WERI-Rb-1 (cell line): Measurements from ENCODE around the gene SP2.
"Not testable (repeated sequence)": the region's sequence is repeated elsewhere in the genome, so short reads cannot be mapped to it uniquely, and the experiment has no call there.

Experiments used
- DNase-seq: peaks from one replicate; pipeline ENCODE4 v3.0.0-alpha.2; 2020
- H3K27ac ChIP-seq: fragments of 250-450 bp; sonication (Bioruptor Pico); 2 replicates; pipeline ENCODE4 v1.5.1; 2020; ENCODE audit warnings: mild to moderate bottlenecking, moderate library complexity
- H3K27me3 ChIP-seq: fragments of 250-450 bp; sonication (Bioruptor Pico); 2 replicates; pipeline ENCODE4 v1.5.1; 2021; ENCODE audit warnings: mild to moderate bottlenecking, low read depth, moderate library complexity; ENCODE audit not compliant: insufficient read depth, severe bottlenecking
- H3K36me3 ChIP-seq: fragments of 250-450 bp; sonication (Bioruptor Pico); 2 replicates; pipeline ENCODE4 v1.5.1; 2020; ENCODE audit warnings: mild to moderate bottlenecking, moderate library complexity
- H3K4me3 ChIP-seq: 2 replicates; pipeline ENCODE4 v1.5.1; 2011; ENCODE audit warnings: low read depth, mild to moderate bottlenecking, control low read depth, low read length
- H3K9me3 ChIP-seq: fragments of 250-450 bp; sonication (Bioruptor Pico); 2 replicates; pipeline ENCODE4 v1.5.1; 2021; ENCODE audit warnings: mild to moderate bottlenecking, moderate library complexity; ENCODE audit not compliant: severe bottlenecking
- TF ChIP-seq, protein P1 (sequence below): IDR thresholded peaks from 2 replicates; pipeline ENCODE4 v1.5.1; 2011; ENCODE audit warnings: low read depth, mild to moderate bottlenecking, control low read depth, inconsistent platforms, low read length

Gene SP2

GRCh38 chr17:47917581-47917980 is 21.5 kb downstream of the SP2 start:
- H3K4me3 ChIP-seq: no peak overlapping the region
- H3K36me3 ChIP-seq: peaks cover 25% of the 10 kb centered on the region
- DNase-seq: no peak
- H3K27ac ChIP-seq: no peak overlapping the region
- no peaks in the 10 kb centered on the region for H3K27me3 ChIP-seq
- TF ChIP-seq, protein P1, sequence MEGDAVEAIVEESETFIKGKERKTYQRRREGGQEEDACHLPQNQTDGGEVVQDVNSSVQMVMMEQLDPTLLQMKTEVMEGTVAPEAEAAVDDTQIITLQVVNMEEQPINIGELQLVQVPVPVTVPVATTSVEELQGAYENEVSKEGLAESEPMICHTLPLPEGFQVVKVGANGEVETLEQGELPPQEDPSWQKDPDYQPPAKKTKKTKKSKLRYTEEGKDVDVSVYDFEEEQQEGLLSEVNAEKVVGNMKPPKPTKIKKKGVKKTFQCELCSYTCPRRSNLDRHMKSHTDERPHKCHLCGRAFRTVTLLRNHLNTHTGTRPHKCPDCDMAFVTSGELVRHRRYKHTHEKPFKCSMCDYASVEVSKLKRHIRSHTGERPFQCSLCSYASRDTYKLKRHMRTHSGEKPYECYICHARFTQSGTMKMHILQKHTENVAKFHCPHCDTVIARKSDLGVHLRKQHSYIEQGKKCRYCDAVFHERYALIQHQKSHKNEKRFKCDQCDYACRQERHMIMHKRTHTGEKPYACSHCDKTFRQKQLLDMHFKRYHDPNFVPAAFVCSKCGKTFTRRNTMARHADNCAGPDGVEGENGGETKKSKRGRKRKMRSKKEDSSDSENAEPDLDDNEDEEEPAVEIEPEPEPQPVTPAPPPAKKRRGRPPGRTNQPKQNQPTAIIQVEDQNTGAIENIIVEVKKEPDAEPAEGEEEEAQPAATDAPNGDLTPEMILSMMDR: no peak
- no peaks in the 10 kb centered on the region for H3K9me3 ChIP-seq

GRCh38 chr17:47918006-47918405 is 22.0 kb downstream of the SP2 start:
- H3K36me3 ChIP-seq: peaks cover 29% of the 10 kb centered on the region
- TF ChIP-seq, protein P1: no peak
- DNase-seq: no peak
- H3K9me3 ChIP-seq: no peaks in the 10 kb centered on the region
- H3K27me3 ChIP-seq: no peaks in the 10 kb centered on the region
- H3K27ac ChIP-seq: no peak overlapping the region
- no peak overlapping the region for H3K4me3 ChIP-seq

GRCh38 chr17:47918991-47919390 is 23.0 kb downstream of the SP2 start:
- H3K9me3 ChIP-seq: no peaks in the 10 kb centered on the region
- TF ChIP-seq, protein P1: no peak
- no peaks in the 10 kb centered on the region for H3K27me3 ChIP-seq
- peaks cover 37% of the 10 kb centered on the region for H3K36me3 ChIP-seq
- H3K4me3 ChIP-seq: no peak overlapping the region
- H3K27ac ChIP-seq: no peak overlapping the region
- no peak for DNase-seq

DNA sequence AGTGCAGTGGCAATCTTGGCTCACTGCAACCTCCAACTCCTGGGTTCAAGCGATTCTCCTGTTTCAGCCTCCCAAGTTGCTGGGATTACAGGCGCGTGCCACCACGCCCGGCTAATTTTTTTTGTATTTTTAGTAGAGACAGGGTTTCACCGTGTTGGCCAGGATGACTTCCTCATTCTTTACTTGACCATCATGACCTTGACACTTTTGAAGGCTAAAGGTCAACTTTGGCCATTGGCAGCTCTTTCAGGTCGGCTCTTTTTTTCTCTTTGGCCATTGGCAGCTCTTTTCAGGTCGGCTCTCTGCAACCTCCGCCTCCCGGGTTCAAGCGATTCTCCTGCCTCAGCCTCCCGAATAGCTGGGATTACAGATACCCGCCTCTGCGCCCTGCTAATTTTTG is 23.9 kb downstream of the SP2 start:
- H3K36me3 ChIP-seq: peaks cover 46% of the 10 kb centered on the region
- not testable (repeated sequence) for H3K9me3 ChIP-seq, H3K4me3 ChIP-seq, H3K27me3 ChIP-seq, H3K27ac ChIP-seq, DNase-seq

GRCh38 chr17:47924785-47925677 is 29.0 kb downstream of the SP2 start:
- TF ChIP-seq, protein P1: no peak

GRCh38 chr17:47925678-47925988 is 29.6 kb downstream of the SP2 start:
- H3K4me3 ChIP-seq: no peak overlapping the region
- peaks cover 84% of the 10 kb centered on the region for H3K36me3 ChIP-seq
- no peaks in the 10 kb centered on the region for H3K27me3 ChIP-seq
- DNase-seq: no peak
- H3K27ac ChIP-seq: no peak overlapping the region
- no peaks in the 10 kb centered on the region for H3K9me3 ChIP-seq
- TF ChIP-seq, protein P1: no peak

More at GRCh38 chr17:47924785-47925677, 29.0 kb downstream of the SP2 start:
- peaks cover 78% of the 10 kb centered on the region for H3K36me3 ChIP-seq
- no peaks in the 10 kb centered on the region for H3K27me3 ChIP-seq
- H3K4me3 ChIP-seq: no peak overlapping the region
- no peak overlapping the region for H3K27ac ChIP-seq
- no peaks in the 10 kb centered on the region for H3K9me3 ChIP-seq
- no peak for DNase-seq
